Measurements from ENCODE around the gene ANKRD13B. TPM values are rescaled to one million over a fixed set of nuclear protein-coding genes. Genes with fewer than 3 reads are reported as not detected.
"Not testable (repeated sequence)": the region's sequence is repeated elsewhere in the genome, so short reads cannot be mapped to it uniquely, and the experiment has no call there.

Gene ANKRD13B
- total RNA-seq, 1 donor from 2014 or later: 2.8 TPM

- no peaks in the 10 kb centered on the region for H3K36me3 ChIP-seq
- Mint-ChIP-seq H3K27ac (no peak overlapping the region), H3K4me3 (no peak overlapping the region)
Measured at GRCh38 chr17:29557085-29557738, 35.7 kb upstream of the ANKRD13B start.

GRCh38 chr17:29557739-29558116, 35.2 kb upstream of the ANKRD13B start:
- no peaks in the 10 kb centered on the region for H3K9me3 Mint-ChIP-seq
- H3K79me2 ChIP-seq (ENCODE audit: low read depth): no peaks in the 10 kb centered on the region
- H4K20me1 ChIP-seq (ENCODE audit: low read depth): no peaks in the 10 kb centered on the region
- H3K36me3 ChIP-seq: no peaks in the 10 kb centered on the region
- no peaks in the 10 kb centered on the region for H3K4me1 Mint-ChIP-seq
- H3F3A ChIP-seq (ENCODE audit: low read depth): peaks cover 8% of the 10 kb centered on the region
- no peaks in the 10 kb centered on the region for H3K27me3 ChIP-seq
- no peak overlapping the region for H3K9ac ChIP-seq
- H3K4me1 ChIP-seq: no peaks in the 10 kb centered on the region
- H3K27me3 Mint-ChIP-seq (ENCODE audit: insufficient read depth, low read depth): peaks cover 8% of the 10 kb centered on the region
- H3K4me3 Mint-ChIP-seq: no peak overlapping the region
- no peak overlapping the region for H3K4me2 ChIP-seq
- no peak overlapping the region for H2AFZ ChIP-seq (replicated peaks)
- no peaks in the 10 kb centered on the region for H3K36me3 Mint-ChIP-seq
- H3K4me3 ChIP-seq: no peak overlapping the region
- no peaks in the 10 kb centered on the region for H3K9me3 ChIP-seq (ENCODE audit: low read depth)
- no peak overlapping the region for H3K27ac ChIP-seq
- no peak overlapping the region for H3K27ac Mint-ChIP-seq
- no peak for DNase-seq (ENCODE audit: low spot score)
- TF ChIP-seq EZH2phosphoT487 (IDR thresholded peaks at IDR 0.05) (no peak), CTCF (IDR thresholded peaks at IDR 0.05) (no peak), EZH2 (IDR thresholded peaks at IDR 0.05) (no peak)

More at GRCh38 chr17:29557085-29557738, 35.7 kb upstream of the ANKRD13B start:
- H4K20me1 ChIP-seq (ENCODE audit: low read depth): no peaks in the 10 kb centered on the region
- H3K9ac ChIP-seq: no peak overlapping the region
- H3K79me2 ChIP-seq (ENCODE audit: low read depth): no peaks in the 10 kb centered on the region
- peaks cover 2% of the 10 kb centered on the region for H3K36me3 Mint-ChIP-seq
- no peaks in the 10 kb centered on the region for H3K4me1 ChIP-seq
- H3K9me3 Mint-ChIP-seq: no peaks in the 10 kb centered on the region
- H3K4me2 ChIP-seq: no peak overlapping the region
- no peaks in the 10 kb centered on the region for H3K4me1 Mint-ChIP-seq
- H3K27me3 Mint-ChIP-seq (ENCODE audit: insufficient read depth, low read depth): peaks cover 7% of the 10 kb centered on the region
- H3K4me3 ChIP-seq: no peak overlapping the region
- H3F3A ChIP-seq (ENCODE audit: low read depth): peaks cover 8% of the 10 kb centered on the region
- H3K27ac ChIP-seq: no peak overlapping the region
- TF ChIP-seq EZH2 (IDR thresholded peaks at IDR 0.05) (no peak), CTCF (IDR thresholded peaks at IDR 0.05) (no peak), EZH2phosphoT487 (IDR thresholded peaks at IDR 0.05) (no peak)
- H3K9me3 ChIP-seq (ENCODE audit: low read depth): no peaks in the 10 kb centered on the region
- no peak overlapping the region for H2AFZ ChIP-seq (replicated peaks)
- no peaks in the 10 kb centered on the region for H3K27me3 ChIP-seq
- DNase-seq (ENCODE audit: low spot score): no peak

- H3F3A ChIP-seq (ENCODE audit: low read depth); H2AFZ ChIP-seq (replicated peaks); DNase-seq (ENCODE audit: low spot score); H3K79me2 ChIP-seq (ENCODE audit: low read depth); H3K27ac ChIP-seq; H3K4me1 Mint-ChIP-seq; H3K4me3 Mint-ChIP-seq; H4K20me1 ChIP-seq (ENCODE audit: low read depth); H3K9me3 ChIP-seq (ENCODE audit: low read depth); H3K36me3 ChIP-seq; H3K4me2 ChIP-seq; H3K9ac ChIP-seq; H3K27ac Mint-ChIP-seq; H3K4me1 ChIP-seq; H3K27me3 Mint-ChIP-seq (ENCODE audit: insufficient read depth, low read depth); H3K9me3 Mint-ChIP-seq; H3K36me3 Mint-ChIP-seq; H3K27me3 ChIP-seq; H3K4me3 ChIP-seq: not testable (repeated sequence)
Measured at GRCh38 chr17:29558139-29558538, 34.8 kb upstream of the ANKRD13B start.

- H3K36me3 Mint-ChIP-seq: no peaks in the 10 kb centered on the region
- TF ChIP-seq EZH2 (IDR thresholded peaks at IDR 0.05): no peak
- TF ChIP-seq CTCF (IDR thresholded peaks at IDR 0.05): no peak
- TF ChIP-seq EZH2phosphoT487 (IDR thresholded peaks at IDR 0.05): no peak
- Histone ChIP-seq H3K9ac (no peak overlapping the region), H3F3A (ENCODE audit: low read depth) (peaks cover 8% of the 10 kb centered on the region), H3K4me1 (no peaks in the 10 kb centered on the region), H3K9me3 (ENCODE audit: low read depth) (no peaks in the 10 kb centered on the region), H3K36me3 (no peaks in the 10 kb centered on the region), H2AFZ (replicated peaks) (no peak overlapping the region), H3K4me3 (no peak overlapping the region), H3K27ac (no peak overlapping the region), H4K20me1 (ENCODE audit: low read depth) (no peaks in the 10 kb centered on the region), H3K79me2 (ENCODE audit: low read depth) (no peaks in the 10 kb centered on the region), H3K4me2 (no peak overlapping the region), H3K27me3 (peaks cover 8% of the 10 kb centered on the region)
- H3K9me3 Mint-ChIP-seq: no peaks in the 10 kb centered on the region
- peaks cover 14% of the 10 kb centered on the region for H3K27me3 Mint-ChIP-seq (ENCODE audit: insufficient read depth, low read depth)
- DNase-seq (ENCODE audit: low spot score): no peak
- H3K4me1 Mint-ChIP-seq: no peaks in the 10 kb centered on the region
- H3K27ac Mint-ChIP-seq: no peak overlapping the region
- H3K4me3 Mint-ChIP-seq: no peak overlapping the region
Measured at GRCh38 chr17:29559640-29560039, 33.3 kb upstream of the ANKRD13B start.
